ENCODE measurements around the gene SLC7A10. TPM values are rescaled to one million over a fixed set of nuclear protein-coding genes. Genes with fewer than 3 reads are reported as not detected.
A peak's percentile ranks its signal among the peaks of the same experiment; 100 is the strongest.

SLC7A10 gene
- polyA plus RNA-seq, 1 donor from 2014 or later: not detected

GRCh38 chr19:33235269-33235995, 9.8 kb upstream of the SLC7A10 start:
- Histone ChIP-seq H3K4me2 (ENCODE audit: low read length) (no peak overlapping the region), H3K9me3 (ENCODE audit: low read length) (no peaks in the 10 kb centered on the region), H3K79me2 (replicated peaks; ENCODE audit: insufficient read depth, low read length) (no peaks in the 10 kb centered on the region), H3K9ac (ENCODE audit: low read length) (no peak overlapping the region), H2AFZ (ENCODE audit: low read depth, low read length) (no peak overlapping the region), H3K27ac (ENCODE audit: low read length) (no peak overlapping the region), H3F3A (ENCODE audit: insufficient read depth, low read length, poor library complexity, severe bottlenecking) (no peaks in the 10 kb centered on the region), H3K9me2 (ENCODE audit: insufficient read depth, low read length) (no peaks in the 10 kb centered on the region), H3K36me3 (ENCODE audit: insufficient read depth, low read length) (no peaks in the 10 kb centered on the region), H3K4me3 (ENCODE audit: low read length) (no peak overlapping the region), H3K27me3 (ENCODE audit: insufficient read depth, low read depth, low read length) (peaks cover 3% of the 10 kb centered on the region), H4K20me1 (ENCODE audit: insufficient read depth) (no peaks in the 10 kb centered on the region)
- TF ChIP-seq MXI1 (conservative IDR thresholded peaks at IDR 0.05; ENCODE audit: poor library complexity, severe bottlenecking) (no peak), SMC3 (conservative IDR thresholded peaks at IDR 0.05; ENCODE audit: poor library complexity) (peak; percentile 91), REST (IDR thresholded peaks at IDR 0.05; ENCODE audit: borderline replicate concordance) (no peak), EZH2 (IDR thresholded peaks at IDR 0.05; ENCODE audit: borderline replicate concordance, insufficient read depth, low read length, poor library complexity, severe bottlenecking) (no peak), POLR2AphosphoS5 (IDR thresholded peaks at IDR 0.05) (no peak), EP300 (conservative IDR thresholded peaks at IDR 0.05; ENCODE audit: poor library complexity, severe bottlenecking) (no peak), TAF1 (IDR thresholded peaks at IDR 0.05; ENCODE audit: low read depth) (no peak), RAD21 (conservative IDR thresholded peaks at IDR 0.05) (peak; percentile 79)
- TF ChIP-seq, protein P1, sequence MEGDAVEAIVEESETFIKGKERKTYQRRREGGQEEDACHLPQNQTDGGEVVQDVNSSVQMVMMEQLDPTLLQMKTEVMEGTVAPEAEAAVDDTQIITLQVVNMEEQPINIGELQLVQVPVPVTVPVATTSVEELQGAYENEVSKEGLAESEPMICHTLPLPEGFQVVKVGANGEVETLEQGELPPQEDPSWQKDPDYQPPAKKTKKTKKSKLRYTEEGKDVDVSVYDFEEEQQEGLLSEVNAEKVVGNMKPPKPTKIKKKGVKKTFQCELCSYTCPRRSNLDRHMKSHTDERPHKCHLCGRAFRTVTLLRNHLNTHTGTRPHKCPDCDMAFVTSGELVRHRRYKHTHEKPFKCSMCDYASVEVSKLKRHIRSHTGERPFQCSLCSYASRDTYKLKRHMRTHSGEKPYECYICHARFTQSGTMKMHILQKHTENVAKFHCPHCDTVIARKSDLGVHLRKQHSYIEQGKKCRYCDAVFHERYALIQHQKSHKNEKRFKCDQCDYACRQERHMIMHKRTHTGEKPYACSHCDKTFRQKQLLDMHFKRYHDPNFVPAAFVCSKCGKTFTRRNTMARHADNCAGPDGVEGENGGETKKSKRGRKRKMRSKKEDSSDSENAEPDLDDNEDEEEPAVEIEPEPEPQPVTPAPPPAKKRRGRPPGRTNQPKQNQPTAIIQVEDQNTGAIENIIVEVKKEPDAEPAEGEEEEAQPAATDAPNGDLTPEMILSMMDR (IDR thresholded peaks at IDR 0.05; ENCODE audit: poor library complexity, severe bottlenecking): peak; percentile 86

DNA sequence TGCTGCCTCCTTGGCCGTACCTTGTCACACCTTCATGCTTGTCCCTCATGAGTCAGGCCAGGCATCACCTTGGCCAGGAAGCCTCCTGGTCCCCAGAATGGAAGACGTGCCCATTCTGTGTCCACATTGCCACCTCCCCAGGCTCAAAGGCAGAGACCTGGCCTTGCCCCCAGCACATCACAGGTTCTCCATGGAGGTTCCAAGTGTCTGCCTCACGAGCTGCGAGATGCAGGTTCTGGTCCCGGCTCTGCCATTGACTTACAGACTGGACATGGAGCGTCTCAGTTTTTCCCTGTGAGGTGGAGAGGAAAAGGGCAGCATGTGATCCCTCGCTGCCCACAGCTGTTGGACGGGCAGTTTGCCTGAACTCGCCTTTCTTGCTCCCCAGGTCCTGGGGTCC, 9.1 kb upstream of the SLC7A10 start:
- H3K4me3 ChIP-seq (ENCODE audit: low read length): no peak overlapping the region
- H3F3A ChIP-seq (ENCODE audit: insufficient read depth, low read length, poor library complexity, severe bottlenecking): no peaks in the 10 kb centered on the region
- peaks cover 3% of the 10 kb centered on the region for H3K27me3 ChIP-seq (ENCODE audit: insufficient read depth, low read depth, low read length)
- H3K9me2 ChIP-seq (ENCODE audit: insufficient read depth, low read length): no peaks in the 10 kb centered on the region
- H2AFZ ChIP-seq (ENCODE audit: low read depth, low read length): no peak overlapping the region
- no peaks in the 10 kb centered on the region for H3K79me2 ChIP-seq (replicated peaks; ENCODE audit: insufficient read depth, low read length)
- TF ChIP-seq EZH2 (IDR thresholded peaks at IDR 0.05; ENCODE audit: borderline replicate concordance, insufficient read depth, low read length, poor library complexity, severe bottlenecking): no peak
- TF ChIP-seq TAF1 (IDR thresholded peaks at IDR 0.05; ENCODE audit: low read depth): no peak
- TF ChIP-seq REST (IDR thresholded peaks at IDR 0.05; ENCODE audit: borderline replicate concordance): no peak
- no peak for TF ChIP-seq EP300 (conservative IDR thresholded peaks at IDR 0.05; ENCODE audit: poor library complexity, severe bottlenecking)
- no peak for TF ChIP-seq POLR2AphosphoS5 (IDR thresholded peaks at IDR 0.05)
- no peak for TF ChIP-seq SMC3 (conservative IDR thresholded peaks at IDR 0.05; ENCODE audit: poor library complexity)
- no peak for TF ChIP-seq MXI1 (conservative IDR thresholded peaks at IDR 0.05; ENCODE audit: poor library complexity, severe bottlenecking)
- TF ChIP-seq, protein P1 (IDR thresholded peaks at IDR 0.05; ENCODE audit: poor library complexity, severe bottlenecking): no peak
- no peak for TF ChIP-seq RAD21 (conservative IDR thresholded peaks at IDR 0.05)
- no peaks in the 10 kb centered on the region for H3K36me3 ChIP-seq (ENCODE audit: insufficient read depth, low read length)
- H3K27ac ChIP-seq (ENCODE audit: low read length): no peak overlapping the region
- H3K4me2 ChIP-seq (ENCODE audit: low read length): no peak overlapping the region
- H3K9ac ChIP-seq (ENCODE audit: low read length): no peak overlapping the region
- no peaks in the 10 kb centered on the region for H3K9me3 ChIP-seq (ENCODE audit: low read length)
- no peaks in the 10 kb centered on the region for H4K20me1 ChIP-seq (ENCODE audit: insufficient read depth)

Measured in neural cell (in vitro differentiated cells).